Peyer's patch (tissue), 4 donors: ENCODE results near the gene RALGPS1. TPM values are rescaled to one million over a fixed set of nuclear protein-coding genes. Genes with fewer than 3 reads are reported as not detected.

Experiments
- DNase-seq, 3 donors: peaks; one replicate each; pipeline ENCODE4 v3.0.0-alpha.2; 2017 to 2019
- H3K27ac ChIP-seq, 4 donors: fragments of 200-600 bp; sonication (generic); one replicate each; pipeline ENCODE4 v1.5.1; 2016 to 2019
- H3K27me3 ChIP-seq, 2 donors: fragments of 200-600 bp; sonication (generic); one replicate each; pipeline ENCODE4 v1.5.1; 2019
- H3K36me3 ChIP-seq, 3 donors: fragments of 200-600 bp; sonication (generic); one replicate each; pipeline ENCODE4 v1.5.1; 2016 to 2019
- H3K4me1 ChIP-seq, 4 donors: fragments of 200-600 bp; sonication (generic); one replicate each; pipeline ENCODE4 v1.5.1; 2016 to 2019
- H3K4me3 ChIP-seq, 4 donors: fragments of 200-600 bp; sonication (generic); 1 replicate in 3 of 4; 2 replicates in 1 of 4; pipeline ENCODE4 v1.5.1; 2016 to 2019; ENCODE audit warnings: mild to moderate bottlenecking in 1 of 4
- H3K9me3 ChIP-seq, 4 donors: fragments of 200-600 bp; sonication (generic); one replicate each; pipeline ENCODE4 v1.5.1; 2016 to 2019; ENCODE audit warnings: mild to moderate bottlenecking in 1 of 4
- POLR2A ChIP-seq, 2 donors: fragments of 450-650 bp; IDR thresholded peaks; one replicate each; pipeline ENCODE4 v1.5.1; 2017; ENCODE audit warnings: antibody characterized with exemption in 2 of 2, mild to moderate bottlenecking in 2 of 2, moderate library complexity in 2 of 2
- total RNA-seq, 4 donors: library from RNA; depleted of rRNA; stranded (reverse); fragments of >200 nt; gene quantifications; one replicate each; pipeline ENCODE4 v1.1.0, GENCODE V29; 2016
- TF ChIP-seq, protein P1 (sequence below), 6 experiments: fragments of 450-650 bp in 4 of 6; fragments of 200-600 bp in 2 of 6; sonication (generic) in 1 of 6; IDR thresholded peaks; one replicate each; pipeline ENCODE4 v1.5.1; 2017 to 2019; ENCODE audit warnings: antibody characterized with exemption in 6 of 6, mild to moderate bottlenecking in 3 of 6, moderate library complexity in 1 of 6

RALGPS1 gene
- total RNA-seq, 4 donors from 2014 or later, result 38.8 to 158 (median 141) TPM

DNA sequence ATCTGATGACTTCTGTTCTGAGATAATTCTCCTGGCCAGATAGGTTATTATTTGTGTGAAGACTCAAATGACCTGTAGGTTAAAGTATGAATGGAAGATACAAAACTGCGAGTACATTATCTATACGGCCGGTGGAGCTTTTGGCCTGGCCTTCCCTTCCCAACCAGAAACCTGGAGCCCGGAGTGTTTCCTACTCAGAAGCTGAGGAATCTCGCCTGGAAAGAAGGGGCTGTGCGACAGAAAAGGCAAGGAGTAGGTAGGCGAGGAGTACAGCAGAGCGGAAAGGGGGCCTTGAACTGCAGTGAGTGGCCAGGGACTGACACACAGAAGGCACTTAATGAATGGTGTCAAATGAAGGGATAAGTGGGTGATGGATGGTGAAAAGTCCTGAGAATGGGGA lies 173.3 kb downstream of the RALGPS1 start:
- Histone ChIP-seq H3K27ac (no peak overlapping the region), H3K27me3 (no peaks in the 10 kb centered on the region), H3K36me3 (peaks cover 0 to 53% (median 0%) of the 10 kb centered on the region in 3 donors), H3K4me3 (no peak overlapping the region), H3K4me1 (no peaks in the 10 kb centered on the region), H3K9me3 (no peaks in the 10 kb centered on the region)
- DNase-seq, result peak in 1 of 3 donors; percentile 7
- no peak for TF ChIP-seq POLR2A (IDR thresholded peaks at IDR 0.05)
- TF ChIP-seq, protein P1, sequence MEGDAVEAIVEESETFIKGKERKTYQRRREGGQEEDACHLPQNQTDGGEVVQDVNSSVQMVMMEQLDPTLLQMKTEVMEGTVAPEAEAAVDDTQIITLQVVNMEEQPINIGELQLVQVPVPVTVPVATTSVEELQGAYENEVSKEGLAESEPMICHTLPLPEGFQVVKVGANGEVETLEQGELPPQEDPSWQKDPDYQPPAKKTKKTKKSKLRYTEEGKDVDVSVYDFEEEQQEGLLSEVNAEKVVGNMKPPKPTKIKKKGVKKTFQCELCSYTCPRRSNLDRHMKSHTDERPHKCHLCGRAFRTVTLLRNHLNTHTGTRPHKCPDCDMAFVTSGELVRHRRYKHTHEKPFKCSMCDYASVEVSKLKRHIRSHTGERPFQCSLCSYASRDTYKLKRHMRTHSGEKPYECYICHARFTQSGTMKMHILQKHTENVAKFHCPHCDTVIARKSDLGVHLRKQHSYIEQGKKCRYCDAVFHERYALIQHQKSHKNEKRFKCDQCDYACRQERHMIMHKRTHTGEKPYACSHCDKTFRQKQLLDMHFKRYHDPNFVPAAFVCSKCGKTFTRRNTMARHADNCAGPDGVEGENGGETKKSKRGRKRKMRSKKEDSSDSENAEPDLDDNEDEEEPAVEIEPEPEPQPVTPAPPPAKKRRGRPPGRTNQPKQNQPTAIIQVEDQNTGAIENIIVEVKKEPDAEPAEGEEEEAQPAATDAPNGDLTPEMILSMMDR (IDR thresholded peaks at IDR 0.05), result no peak

DNA sequence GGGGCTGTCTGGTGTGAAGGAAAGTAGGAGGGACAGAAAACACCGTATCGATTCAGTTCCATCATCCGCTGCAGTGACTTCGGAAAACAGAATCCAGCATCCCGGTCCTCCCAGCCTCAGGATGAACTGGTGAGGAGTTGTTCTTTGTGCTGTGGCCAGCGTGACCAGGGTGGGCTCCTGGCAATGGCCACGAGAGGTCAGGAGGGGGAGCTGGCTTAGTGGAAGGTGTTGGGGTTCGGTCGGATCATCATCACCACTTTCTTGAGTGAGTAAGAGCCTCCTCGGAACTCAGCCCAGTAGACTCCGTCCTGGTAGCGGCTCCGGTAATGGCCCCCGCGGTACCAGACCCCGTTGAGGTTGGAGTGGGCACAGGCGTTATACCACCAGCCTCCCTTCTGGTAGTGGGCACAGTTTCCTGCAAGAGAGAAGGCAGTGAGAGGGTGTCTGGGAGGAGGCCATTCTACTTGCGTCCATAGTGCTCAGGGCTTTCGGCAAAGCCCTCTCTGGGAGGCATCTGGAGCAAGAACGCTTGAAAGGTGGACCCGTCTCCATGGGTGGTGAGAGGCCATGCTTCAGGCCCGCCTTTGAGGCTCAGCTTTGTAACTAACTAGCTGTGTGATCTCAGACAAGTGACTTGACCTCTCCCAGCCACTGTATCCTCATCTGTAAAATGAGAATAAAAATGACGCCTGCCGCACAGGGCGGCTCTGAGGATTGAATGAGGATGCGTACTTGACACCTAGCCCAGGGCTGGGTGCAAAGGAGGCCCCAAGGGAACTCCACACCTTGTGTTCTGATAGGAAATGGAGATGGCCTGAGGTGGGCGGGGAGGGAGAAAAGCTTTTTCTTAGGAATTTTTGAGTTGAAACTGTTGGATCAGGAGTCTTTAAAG lies 174.4 kb downstream of the RALGPS1 start:
- H3K36me3 ChIP-seq, result peaks cover 0 to 64% (median 0%) of the 10 kb centered on the region in 3 donors
- no peak overlapping the region for H3K27ac ChIP-seq
- no peaks in the 10 kb centered on the region for H3K27me3 ChIP-seq
- no peaks in the 10 kb centered on the region for H3K9me3 ChIP-seq
- peak in 1 of 3 donors; percentile 41 for DNase-seq
- TF ChIP-seq POLR2A (IDR thresholded peaks at IDR 0.05), result no peak
- TF ChIP-seq, protein P1 (IDR thresholded peaks at IDR 0.05), result no peak
- no peak overlapping the region for H3K4me3 ChIP-seq
- H3K4me1 ChIP-seq, result no peaks in the 10 kb centered on the region

DNA sequence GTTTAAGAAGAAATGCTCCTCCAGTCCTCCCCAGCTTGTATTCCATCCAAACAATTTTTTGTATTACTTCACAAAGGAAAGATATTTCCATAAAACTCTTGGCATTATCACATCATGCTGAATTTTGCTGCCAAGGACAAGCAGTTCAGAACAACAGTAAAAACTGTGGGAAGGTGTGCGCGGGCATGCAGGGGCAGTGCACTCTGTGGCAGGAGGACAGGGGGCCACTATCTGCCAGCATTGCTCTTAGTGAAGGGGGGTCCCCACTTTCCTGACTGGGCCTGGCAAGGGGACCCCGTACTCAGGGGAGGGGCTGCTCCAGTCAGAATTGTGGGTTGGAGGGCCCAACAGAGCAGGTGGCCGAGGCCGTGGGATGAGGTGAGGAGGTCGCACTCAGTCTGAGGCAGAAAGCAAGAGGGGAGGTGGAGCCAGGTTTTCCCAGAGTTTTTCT lies 175.1 kb downstream of the RALGPS1 start:
- H3K36me3 ChIP-seq, result peaks cover 0 to 65% (median 0%) of the 10 kb centered on the region in 3 donors
- DNase-seq, result peak in 1 of 3 donors; percentile 36
- H3K27ac ChIP-seq, result peak overlapping the region in 2 of 4 donors; percentile 19 to 20

DNA sequence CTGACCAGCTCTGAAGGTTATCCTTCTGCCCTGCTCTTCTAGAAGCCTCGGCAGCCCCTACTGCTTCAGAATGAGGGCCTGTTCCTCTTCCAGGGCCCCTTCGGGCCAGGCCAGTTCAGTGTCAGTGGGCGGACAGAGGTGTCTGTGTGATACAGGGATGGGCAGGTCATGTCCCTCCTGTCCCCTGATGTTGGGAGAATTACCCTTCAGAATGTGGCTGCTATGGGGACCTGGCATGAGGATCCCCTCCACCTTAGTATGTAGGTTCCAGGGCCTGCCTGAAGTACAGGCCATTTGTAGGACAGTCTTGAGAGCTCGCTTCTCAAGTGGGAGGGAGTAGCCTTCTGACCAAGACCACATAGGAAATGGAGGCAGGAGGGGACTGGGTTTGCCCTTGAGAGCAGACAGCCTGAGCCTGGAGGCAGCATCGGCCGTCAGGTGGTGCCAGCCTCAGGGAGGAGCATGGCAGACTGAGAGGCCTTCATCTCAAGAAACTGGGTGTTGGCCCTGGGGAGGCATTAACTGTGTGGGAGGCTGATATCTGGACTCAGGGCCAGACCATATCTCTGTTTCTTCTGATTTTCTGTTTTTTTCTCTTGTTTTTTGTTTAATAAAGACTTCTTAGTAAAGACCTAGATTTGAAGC lies 175.9 kb downstream of the RALGPS1 start:
- TF ChIP-seq, protein P1 (IDR thresholded peaks at IDR 0.05), result no peak
- no peak for TF ChIP-seq POLR2A (IDR thresholded peaks at IDR 0.05)
- DNase-seq, result peak in 1 of 3 donors; percentile 36
- Histone ChIP-seq H3K36me3 (peaks cover 0 to 66% (median 0%) of the 10 kb centered on the region in 3 donors), H3K4me3 (no peak overlapping the region), H3K27me3 (no peaks in the 10 kb centered on the region), H3K27ac (no peak overlapping the region), H3K9me3 (no peaks in the 10 kb centered on the region), H3K4me1 (no peaks in the 10 kb centered on the region)

More for the DNA sequence above, 175.1 kb downstream of the RALGPS1 start:
- no peaks in the 10 kb centered on the region for H3K27me3 ChIP-seq
- H3K9me3 ChIP-seq, result no peaks in the 10 kb centered on the region
- H3K4me3 ChIP-seq, result no peak overlapping the region
- no peaks in the 10 kb centered on the region for H3K4me1 ChIP-seq
- no peak for TF ChIP-seq POLR2A (IDR thresholded peaks at IDR 0.05)

DNA sequence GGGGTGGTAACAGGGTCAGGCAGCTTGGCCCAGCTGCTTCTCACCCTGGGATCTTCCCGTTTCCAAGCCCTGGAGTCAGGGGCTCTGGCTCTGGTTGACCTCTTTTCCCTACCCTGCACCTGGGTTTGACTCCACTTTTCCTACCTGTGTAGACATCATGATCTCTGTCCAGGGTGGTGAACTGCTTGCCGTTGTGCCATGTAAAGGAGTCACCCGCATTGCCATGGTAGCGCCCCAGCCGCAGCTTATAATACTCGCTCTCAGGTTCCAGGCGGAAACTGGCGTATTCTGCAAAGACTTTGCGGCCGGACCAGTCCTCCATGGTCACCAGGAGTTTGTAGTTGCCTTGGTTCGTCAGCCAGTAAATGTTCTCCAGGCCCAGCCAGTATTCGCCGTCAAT lies 176.9 kb downstream of the RALGPS1 start:
- Histone ChIP-seq H3K9me3 (no peaks in the 10 kb centered on the region), H3K27me3 (no peaks in the 10 kb centered on the region), H3K4me3 (no peak overlapping the region), H3K36me3 (peaks cover 0 to 75% (median 0%) of the 10 kb centered on the region in 3 donors), H3K27ac (no peak overlapping the region), H3K4me1 (no peaks in the 10 kb centered on the region)
- TF ChIP-seq, protein P1 (IDR thresholded peaks at IDR 0.05), result no peak
- no peak for TF ChIP-seq POLR2A (IDR thresholded peaks at IDR 0.05)
- DNase-seq, result peak in 1 of 3 donors; percentile 37
